GM18519 (cell line): ENCODE results near the gene GDPD5.

Experiments
- ATAC-seq: cut with Tn5 transposase; IDR thresholded peaks from one replicate; pipeline ENCODE4 v1.9.1; 2021; ENCODE audit warnings: mild to moderate bottlenecking, moderate library complexity; ENCODE audit not compliant: unreplicated experiment, low FRiP score

Gene GDPD5

DNA sequence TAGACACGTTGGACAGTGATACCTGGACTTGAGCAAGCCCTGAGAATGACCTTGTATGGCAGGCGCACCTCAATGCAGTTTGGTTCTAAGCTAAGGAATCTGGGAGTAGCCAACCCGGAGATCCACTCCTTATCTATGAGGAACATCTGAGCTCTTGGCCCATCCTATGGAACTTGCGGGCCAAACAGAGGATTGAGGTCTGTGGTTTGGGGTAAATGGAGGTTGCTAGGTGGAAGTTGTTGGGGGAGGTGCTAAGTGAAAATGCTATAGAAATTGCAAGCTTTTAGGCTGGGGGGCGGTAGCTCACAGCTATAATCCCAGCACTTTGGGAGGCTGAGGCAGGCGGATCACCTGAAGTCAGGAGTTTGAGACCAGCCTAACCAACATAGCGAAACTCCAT, 8.9 kb downstream of the GDPD5 start:
- ATAC-seq = no peak

DNA sequence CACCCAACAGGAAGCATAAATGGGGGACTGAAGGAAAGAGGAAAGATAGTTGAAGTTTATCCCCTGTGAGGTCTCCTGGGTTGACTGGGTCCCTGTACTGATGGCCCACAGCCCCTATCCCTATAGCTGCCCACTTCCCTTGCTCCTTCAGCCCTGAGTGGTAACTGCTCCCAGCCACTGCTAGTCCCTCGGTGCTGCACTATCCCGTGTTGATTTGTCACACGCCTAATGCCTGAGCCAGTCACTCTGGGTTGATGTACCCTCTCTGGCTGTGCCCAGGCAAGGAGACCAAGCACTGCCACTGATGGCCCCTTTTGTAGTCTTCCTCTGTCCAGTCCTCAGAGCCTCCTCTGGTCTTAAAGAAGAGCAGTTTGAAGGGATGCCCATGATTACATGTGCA, 9.6 kb downstream of the GDPD5 start:
- ATAC-seq = no peak

GRCh38 chr11:75514596-75514995, 11.1 kb downstream of the GDPD5 start:
- ATAC-seq = no peak

GRCh38 chr11:75513250-75513649, 12.5 kb downstream of the GDPD5 start:
- no peak for ATAC-seq

DNA sequence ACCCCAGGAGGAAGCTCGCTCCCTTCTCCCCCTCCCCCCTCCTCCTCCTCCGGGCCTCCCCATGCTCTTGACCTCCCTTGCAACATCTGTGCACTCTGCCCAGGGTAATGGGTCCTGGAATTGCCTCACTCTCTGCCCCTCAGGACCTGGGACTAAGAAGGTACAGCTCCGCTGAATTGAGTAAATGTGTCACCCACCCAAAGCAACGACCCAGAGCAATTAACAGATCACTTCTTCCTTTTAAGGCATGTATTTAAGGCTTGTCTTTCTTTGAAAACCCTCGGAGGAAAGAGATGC, 15.1 kb downstream of the GDPD5 start:
- ATAC-seq = no peak

GRCh38 chr11:75510004-75510722, 15.6 kb downstream of the GDPD5 start:
- ATAC-seq = no peak

DNA sequence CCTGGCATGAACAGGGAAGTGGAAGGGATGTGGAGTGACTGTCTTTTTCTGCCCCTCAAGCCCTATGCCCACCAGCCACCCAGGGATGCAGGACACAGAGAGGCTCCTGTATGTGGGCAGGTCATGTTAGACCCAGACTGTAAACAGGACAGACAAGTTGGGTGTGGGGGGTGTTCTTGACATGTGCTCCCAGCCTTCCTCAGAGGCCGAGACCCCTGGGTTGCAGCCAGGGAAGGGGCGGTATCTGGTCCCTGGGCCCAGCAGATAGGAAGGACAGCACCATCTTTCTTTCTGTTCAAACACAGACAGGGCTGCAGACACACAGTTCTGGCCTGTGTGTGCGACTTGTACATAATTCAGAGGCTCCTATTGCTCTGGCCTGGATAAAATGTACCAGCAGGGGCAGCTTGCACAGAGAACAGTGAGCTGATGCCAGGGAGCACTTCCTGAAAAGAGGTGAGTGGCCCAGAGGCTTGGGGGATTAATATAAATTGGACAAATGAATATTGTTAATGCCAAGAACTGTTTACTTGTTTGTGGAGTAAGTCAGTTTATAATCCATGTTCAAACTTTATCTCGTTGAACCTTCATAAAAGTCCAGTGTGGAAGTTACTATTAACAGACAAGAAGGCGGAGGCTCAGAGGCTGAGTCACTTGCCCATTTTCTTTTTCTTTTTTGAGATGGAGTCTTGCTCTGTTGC, 16.6 kb downstream of the GDPD5 start:
- ATAC-seq = no peak

- ATAC-seq = no peak
These were observed 17.6 kb downstream of the GDPD5 start for GRCh38 chr11:75508051-75508561.

DNA sequence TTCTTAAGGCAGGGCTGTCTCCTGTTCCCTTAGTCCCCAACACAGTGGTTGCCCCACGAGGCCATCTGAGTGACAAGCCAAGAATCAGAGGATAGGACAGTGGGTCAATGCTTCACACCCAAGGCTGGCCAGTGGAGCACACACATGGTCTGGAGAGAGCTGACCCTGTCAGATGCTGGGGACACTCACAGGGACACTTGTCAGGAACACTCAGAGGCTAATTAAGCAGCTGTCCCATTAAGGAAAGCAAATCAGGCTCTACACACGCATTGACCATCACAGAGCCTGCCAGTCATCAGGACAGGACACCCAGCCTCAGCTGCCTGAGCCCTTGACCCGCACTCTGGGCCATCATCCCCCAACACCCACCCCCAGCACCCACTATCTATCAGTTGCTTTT, 18.2 kb downstream of the GDPD5 start:
- ATAC-seq = no peak

GRCh38 chr11:75506827-75507226, 18.9 kb downstream of the GDPD5 start:
- no peak for ATAC-seq

DNA sequence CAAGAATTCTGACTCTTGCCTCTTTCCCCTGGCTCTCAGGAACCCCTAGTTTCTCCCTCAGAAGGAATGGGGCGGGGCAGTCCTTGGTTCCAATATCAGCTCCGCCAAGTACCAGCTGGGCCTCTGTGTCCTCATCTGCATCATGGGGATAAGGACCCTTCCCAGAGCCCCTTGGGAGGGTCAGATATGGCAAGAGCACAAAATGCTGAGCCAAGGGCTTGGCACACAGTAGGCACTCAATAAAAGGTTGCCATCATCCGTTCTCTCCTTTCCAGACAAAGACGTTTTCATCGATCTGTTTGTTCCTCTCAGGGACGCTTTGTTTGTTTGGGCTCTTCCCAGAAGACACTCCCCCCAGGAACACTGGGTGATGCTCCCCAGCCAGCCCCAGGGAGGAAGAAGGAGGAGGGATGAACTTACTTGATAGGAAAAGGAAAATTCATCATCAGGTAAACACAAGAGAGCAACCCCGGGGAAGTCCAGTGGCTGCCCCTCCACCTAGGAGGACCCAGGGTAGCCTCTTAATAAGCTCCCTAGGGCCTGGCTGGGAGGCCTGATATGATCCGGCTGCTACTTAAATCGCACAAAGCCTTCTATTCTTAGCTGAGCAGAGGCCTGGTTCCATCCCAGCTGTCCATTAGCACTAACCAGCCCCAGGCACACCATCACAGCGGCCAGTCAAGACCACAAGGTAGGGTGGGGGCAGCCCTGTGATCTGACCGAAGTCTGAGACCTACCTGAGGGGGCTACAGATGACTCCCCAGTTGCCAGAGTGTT, 19.6 kb downstream of the GDPD5 start:
- ATAC-seq = no peak

- ATAC-seq = no peak
These were observed 21.2 kb downstream of the GDPD5 start for GRCh38 chr11:75504501-75504900.

GRCh38 chr11:75503531-75504099, 22.1 kb downstream of the GDPD5 start:
- no peak for ATAC-seq

- no peak for ATAC-seq
These were observed 23.6 kb downstream of the GDPD5 start for GRCh38 chr11:75502138-75502537.

- ATAC-seq = no peak
These were observed 25.0 kb downstream of the GDPD5 start for GRCh38 chr11:75500742-75501141.

- ATAC-seq = no peak
These were observed 26.1 kb downstream of the GDPD5 start for GRCh38 chr11:75499423-75500190.

- no peak for ATAC-seq
These were observed 27.0 kb downstream of the GDPD5 start for GRCh38 chr11:75498556-75499255.

DNA sequence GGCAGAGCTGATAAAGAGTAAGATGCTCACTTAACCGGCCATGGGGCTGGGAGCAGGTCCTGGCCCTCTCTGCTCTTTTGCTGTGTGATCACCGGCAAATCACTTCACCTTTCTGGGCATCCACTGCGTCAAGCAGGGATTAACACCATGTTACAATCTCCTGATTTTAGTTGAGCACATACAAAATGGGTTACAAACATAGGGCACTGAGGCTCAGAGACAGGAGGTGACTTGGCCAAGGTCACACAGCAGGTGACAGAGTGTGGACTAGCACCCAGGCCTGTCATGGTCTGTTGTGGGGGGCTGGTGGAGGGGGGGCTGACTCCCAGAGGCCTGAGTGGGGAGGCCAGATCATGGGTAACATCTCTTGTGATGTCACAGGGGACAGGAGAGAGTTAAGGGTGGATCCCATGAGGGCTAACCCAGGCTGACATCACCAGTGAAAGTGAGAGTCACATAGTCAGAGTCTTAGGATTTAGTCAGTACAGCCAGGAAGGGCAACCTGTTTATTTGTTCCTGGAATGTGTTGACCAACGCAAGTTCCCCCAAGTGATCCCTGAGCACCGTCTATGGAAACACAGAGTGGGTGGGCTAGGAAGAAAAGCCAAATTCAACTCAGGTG, 27.8 kb downstream of the GDPD5 start:
- ATAC-seq = no peak

GRCh38 chr11:75496305-75496752, 29.4 kb downstream of the GDPD5 start:
- ATAC-seq = no peak
